IMR-90 (cell line): ENCODE data around the gene RPTOR. TPM values are rescaled to one million over a fixed set of nuclear protein-coding genes. Genes with fewer than 3 reads are reported as not detected.

Source experiments
- ATAC-seq: fragments of 200-7000 bp; cut with Tn5 transposase; 2 replicates; pipeline ENCODE4 v1.9.1; 2020; ENCODE audit warnings: low read depth, mild to moderate bottlenecking, moderate library complexity
- BruUV-seq: library from RNA; stranded (reverse); fragments of 400-500 nt; replicated peaks from 2 replicates; lab custom pipeline; 2021; lab: Mats Ljungman, UMichigan
- CTCF ChIA-PET: fragments of 300-600 bp; formaldehyde crosslinking; extraction: SDS; loops from one replicate; lab custom pipeline; 2021; ENCODE audit warnings: antibody characterized with exemption; lab: Yijun Ruan, JAX
- POLR2A ChIA-PET: fragments of 300-600 bp; sonication (Branson Sonifier 250); formaldehyde crosslinking; loops from one replicate; lab custom pipeline; 2022; ENCODE audit warnings: antibody characterized with exemption; ENCODE audit not compliant: unreplicated experiment; lab: Charles Lee
- DNase-seq: peaks from one replicate; pipeline ENCODE4 v3.0.0; 2013
- H2AFZ ChIP-seq: replicated peaks from 2 replicates; pipeline ENCODE3; 2013; ENCODE audit warnings: low read length, mild to moderate bottlenecking; ENCODE audit not compliant: poor library complexity
- H2AK5ac ChIP-seq: 2 replicates; pipeline ENCODE4 v1.6.1; 2013; ENCODE audit warnings: low read depth, low read length, inconsistent platforms
- H2AK9ac ChIP-seq: replicated peaks from 2 replicates; pipeline ENCODE3; 2013; ENCODE audit warnings: mild to moderate bottlenecking, low read depth, low read length, moderate library complexity; ENCODE audit not compliant: poor library complexity
- H2BK120ac ChIP-seq: 2 replicates; pipeline ENCODE4 v1.6.1; 2013; ENCODE audit warnings: low read depth, low read length, inconsistent platforms
- H2BK15ac ChIP-seq: 3 replicates; pipeline ENCODE4 v1.6.1; 2013; ENCODE audit warnings: low read depth, low read length, inconsistent platforms
- H2BK20ac ChIP-seq: 2 replicates; pipeline ENCODE4 v1.6.1; 2013; ENCODE audit warnings: low read depth, mild to moderate bottlenecking, inconsistent platforms, low read length, moderate library complexity
- H2BK5ac ChIP-seq: 2 replicates; pipeline ENCODE4 v1.6.1; 2013; ENCODE audit warnings: mild to moderate bottlenecking, low read depth, low read length, inconsistent platforms; ENCODE audit not compliant: poor library complexity, severe bottlenecking
- H3K14ac ChIP-seq: replicated peaks from 2 replicates; pipeline ENCODE4 v1.6.1; 2013; ENCODE audit warnings: low read depth, low read length, inconsistent platforms
- H3K18ac ChIP-seq: 2 replicates; pipeline ENCODE4 v1.6.1; 2013; ENCODE audit warnings: low read depth, low read length, control low read depth
- H3K23ac ChIP-seq: 2 replicates; pipeline ENCODE4 v1.6.1; 2013; ENCODE audit warnings: low read depth, low read length, inconsistent platforms
- H3K27ac ChIP-seq: 2 replicates; pipeline ENCODE4 v1.5.1; 2013; ENCODE audit warnings: mild to moderate bottlenecking, control low read depth, low read length; ENCODE audit not compliant: insufficient read depth
- H3K27me3 ChIP-seq: 2 replicates; pipeline ENCODE4 v1.6.1; 2013; ENCODE audit warnings: low read length; ENCODE audit not compliant: control insufficient read depth, insufficient read depth
- H3K36me3 ChIP-seq: 2 replicates; pipeline ENCODE4 v1.6.1; 2013; ENCODE audit warnings: low read length, mixed read lengths; ENCODE audit not compliant: control insufficient read depth, insufficient read depth
- H3K4ac ChIP-seq: 2 replicates; pipeline ENCODE4 v1.6.1; 2013; ENCODE audit warnings: low read depth, low read length, inconsistent platforms
- H3K4me1 ChIP-seq: 2 replicates; pipeline ENCODE4 v1.6.1; 2013; ENCODE audit warnings: low read length, mixed read lengths; ENCODE audit not compliant: control insufficient read depth, insufficient read depth
- H3K4me2 ChIP-seq: 2 replicates; pipeline ENCODE4 v1.6.1; 2013; ENCODE audit warnings: low read depth, mild to moderate bottlenecking, control low read depth, low read length, moderate library complexity
- H3K4me3 ChIP-seq: 2 replicates; pipeline ENCODE4 v1.5.1; 2013; ENCODE audit warnings: low read depth, mild to moderate bottlenecking, control low read depth, low read length, moderate library complexity; ENCODE audit not compliant: insufficient read depth
- H3K56ac ChIP-seq: 2 replicates; pipeline ENCODE4 v1.6.1; 2013; ENCODE audit warnings: low read length, inconsistent platforms; ENCODE audit not compliant: insufficient read depth; ENCODE audit errors: extremely low read depth
- H3K79me1 ChIP-seq, 2 experiments: 2 replicates each; pipeline ENCODE4 v1.6.1; 2013; ENCODE audit warnings: low read length in 2 of 2, inconsistent platforms in 1 of 2, low read depth in 1 of 2
- H3K9ac ChIP-seq: 2 replicates; pipeline ENCODE4 v1.6.1; 2013; ENCODE audit warnings: low read depth, low read length, control low read depth
- H3K9me1 ChIP-seq: 2 replicates; pipeline ENCODE4 v1.6.1; 2013; ENCODE audit warnings: low read length, inconsistent platforms; ENCODE audit not compliant: insufficient read depth
- H3K9me3 ChIP-seq: 2 replicates; pipeline ENCODE4 v1.6.1; 2013; ENCODE audit warnings: low read length; ENCODE audit not compliant: control insufficient read depth, insufficient read depth
- H4K20me1 ChIP-seq: 2 replicates; pipeline ENCODE4 v1.6.1; 2013; ENCODE audit warnings: low read length, inconsistent platforms; ENCODE audit not compliant: insufficient read depth
- H4K5ac ChIP-seq: 2 replicates; pipeline ENCODE4 v1.6.1; 2013; ENCODE audit warnings: mild to moderate bottlenecking, low read depth, low read length, control low read depth
- H4K8ac ChIP-seq, 2 experiments: 2 replicates each; pipeline ENCODE4 v1.6.1; 2013; ENCODE audit warnings: low read depth in 2 of 2, low read length in 2 of 2, control low read depth in 1 of 2, inconsistent platforms in 1 of 2
- H4K91ac ChIP-seq: 2 replicates; pipeline ENCODE4 v1.6.1; 2013; ENCODE audit warnings: low read depth, low read length, inconsistent platforms; ENCODE audit not compliant: insufficient read depth
- RAD21 ChIP-seq: IDR thresholded peaks from 2 replicates; pipeline ENCODE4 v1.6.1; 2012; ENCODE audit warnings: low read length, improper control_type of control experiment
- WGBS, 2 experiments: methylation state at CpG; one replicate each; pipeline versions ENCODE4 v1.1.5 to v1.1.7; 2013; ENCODE audit warnings: missing lambda C conversion rate in 2 of 2; ENCODE audit not compliant: insufficient read length in 1 of 2; ENCODE audit errors: extremely low coverage in 2 of 2; 5-methylcytosine and 5-hydroxymethylcytosine counted together
- dilution Hi-C: fragments of 300-500 bp; cut with HindIII; formaldehyde crosslinking; loops from one replicate; pipeline ENCODE4 v1.14.3; 2018; ENCODE audit warnings: low sequenced_read_pairs; ENCODE audit not compliant: unreplicated experiment
- in situ Hi-C: fragments of 300-500 bp; cut with MboI; formaldehyde crosslinking; loops from 3 replicates; pipeline ENCODE4 v1.14.3; 2019; ENCODE audit warnings: low sequenced_read_pairs, inconsistent platforms, mixed read lengths
- intact Hi-C: fragments of 100-400 bp; cut with micrococcal nuclease; formaldehyde crosslinking; loops from 2 replicates; pipeline ENCODE4 v1.10.0; 2022
- polyA plus RNA-seq, 3 experiments: library from polyadenylated mRNA; depleted of rRNA; stranded (reverse); fragments of >200 nt; gene quantifications; 2 replicates each; pipeline ENCODE4 v1.2.3, GENCODE V29; 2012; ENCODE audit warnings: low replicate concordance in 1 of 3
- total RNA-seq: library from RNA; depleted of rRNA; stranded (reverse); fragments of >200 nt; gene quantifications from 2 replicates; pipeline ENCODE4 v1.2.3, GENCODE V29; 2012
- TF ChIP-seq, protein P1 (sequence below): fragments of 150-350 bp; IDR thresholded peaks from 2 replicates; pipeline ENCODE4 v1.6.1; 2016; ENCODE audit warnings: low read depth, mild to moderate bottlenecking, low read length, moderate library complexity, borderline replicate concordance

The RPTOR gene
- total and polyA plus RNA-seq, 2 of the 4 experiments (the other 2 are of a cell fraction): 10.8 to 14.7 TPM

DNA sequence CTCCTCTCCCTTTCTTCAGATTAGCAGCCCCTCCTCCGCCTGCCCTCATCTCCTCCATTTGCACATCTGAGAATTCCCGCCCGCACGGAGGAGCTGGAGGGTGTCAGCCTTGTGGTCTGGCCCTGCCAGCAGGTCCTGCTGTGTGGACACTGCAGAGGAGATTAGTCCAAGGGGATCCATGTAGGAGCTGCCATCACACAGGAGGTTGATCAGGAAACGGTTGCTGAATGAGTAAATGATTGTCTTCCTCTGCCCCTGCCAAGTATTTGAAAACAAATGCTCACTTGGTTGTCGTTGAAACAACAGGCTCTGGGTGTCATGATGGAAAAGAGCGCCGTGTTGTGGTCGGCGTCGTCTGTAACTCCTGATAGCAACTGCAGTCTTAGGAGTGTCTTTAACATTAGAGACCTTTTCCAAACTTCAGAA is 383.2 kb downstream of the RPTOR start:
- no peak overlapping the region for H4K5ac ChIP-seq
- no TSS peak for BruUV-seq
- ATAC-seq (no peak), DNase-seq (peak; percentile 11)
- H3K36me3 ChIP-seq: peaks cover 40% of the 10 kb centered on the region
- in situ Hi-C loops: no loop called here
- peak overlapping the region; percentile 0; the same call in 1 of the 2 replicates for H3K4ac ChIP-seq
- dilution Hi-C loops: no loop called here
- H4K8ac ChIP-seq: no peak overlapping the region
- no peak overlapping the region for H3K18ac ChIP-seq
- no peaks in the 10 kb centered on the region for H3K27me3 ChIP-seq
- no peak overlapping the region; the same call in 1 of the 2 replicates for H4K91ac ChIP-seq
- peak overlapping the region; percentile 24 for H2AFZ ChIP-seq
- H2BK15ac ChIP-seq: no peak overlapping the region
- H3K56ac ChIP-seq: no peak overlapping the region
- no peak overlapping the region for H2BK120ac ChIP-seq
- 0% methylated on average over 2 of the region's 11 CpGs; no CpG with 5 or more reads in 1 of the 2 experiments for WGBS, 2 experiments
- H3K9ac ChIP-seq: no peak overlapping the region
- no peaks in the 10 kb centered on the region for H4K20me1 ChIP-seq
- peaks cover 16% of the 10 kb centered on the region for H3K9me1 ChIP-seq
- H3K27ac ChIP-seq: no peak overlapping the region
- no peaks in the 10 kb centered on the region for H3K9me3 ChIP-seq
- H2AK9ac ChIP-seq: no peak overlapping the region
- peak overlapping the region; percentile 16; the same call in 1 of the 2 replicates for H2AK5ac ChIP-seq
- H3K79me1 ChIP-seq: no peaks in the 10 kb centered on the region
- no peak overlapping the region for H3K4me2 ChIP-seq
- peak overlapping the region; percentile 14 for H2BK5ac ChIP-seq
- H3K14ac ChIP-seq: 0 out of 2 replicates have a peak overlapping the region, but pooled peaks have one; percentile 34
- 0 out of 2 replicates have a peak, but pooled peaks have one; percentile 1 for TF ChIP-seq RAD21
- TF ChIP-seq, protein P1, sequence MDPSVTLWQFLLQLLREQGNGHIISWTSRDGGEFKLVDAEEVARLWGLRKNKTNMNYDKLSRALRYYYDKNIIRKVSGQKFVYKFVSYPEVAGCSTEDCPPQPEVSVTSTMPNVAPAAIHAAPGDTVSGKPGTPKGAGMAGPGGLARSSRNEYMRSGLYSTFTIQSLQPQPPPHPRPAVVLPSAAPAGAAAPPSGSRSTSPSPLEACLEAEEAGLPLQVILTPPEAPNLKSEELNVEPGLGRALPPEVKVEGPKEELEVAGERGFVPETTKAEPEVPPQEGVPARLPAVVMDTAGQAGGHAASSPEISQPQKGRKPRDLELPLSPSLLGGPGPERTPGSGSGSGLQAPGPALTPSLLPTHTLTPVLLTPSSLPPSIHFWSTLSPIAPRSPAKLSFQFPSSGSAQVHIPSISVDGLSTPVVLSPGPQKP: no peak
- CTCF ChIA-PET: no interaction called here
- H2BK20ac ChIP-seq: no peak overlapping the region
- no peak overlapping the region for H3K23ac ChIP-seq
- peaks cover 3% of the 10 kb centered on the region; the same call in 1 of the 2 replicates for H3K4me1 ChIP-seq
- intact Hi-C loops: no loop called here
- no peak overlapping the region for H3K4me3 ChIP-seq
- POLR2A ChIA-PET: no interaction called here
